ENCODE data around the gene TCEA3. TPM values are rescaled to one million over a fixed set of nuclear protein-coding genes. Genes with fewer than 3 reads are reported as not detected.

Gene TCEA3
- polyA plus RNA-seq, 1 donor (not counting 4 experiments of a cell fraction or from before 2014, with no cell fraction given): 0.38 TPM

DNA sequence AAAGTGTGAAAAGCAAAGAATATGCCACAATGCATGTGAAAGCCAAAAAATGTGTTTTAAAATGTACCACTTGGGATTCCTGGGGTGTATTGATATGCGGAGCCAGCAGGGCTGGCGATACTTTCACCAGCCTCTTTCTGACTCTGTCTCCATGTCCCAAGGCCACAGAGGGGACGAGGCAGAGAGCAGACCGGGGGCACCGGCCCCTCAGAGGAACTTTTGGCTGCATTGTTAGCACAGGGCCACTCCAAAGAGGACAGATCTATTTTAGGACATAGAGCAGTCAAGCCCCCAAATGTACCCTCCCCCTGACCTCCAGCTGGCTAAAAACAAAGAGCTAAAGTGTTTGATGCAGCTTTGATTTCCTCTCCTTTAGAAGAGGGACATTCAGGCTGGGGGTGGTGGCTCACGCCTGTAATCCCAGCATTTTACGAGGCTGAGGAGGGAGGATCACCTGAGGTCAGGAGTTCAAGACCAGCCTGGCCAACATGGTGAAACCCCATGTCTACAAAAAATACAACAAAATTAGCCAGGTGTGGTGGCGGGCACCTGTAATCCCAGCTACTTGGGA is 29.3 kb downstream of the TCEA3 start:
- H4K20me1 ChIP-seq (ENCODE audit: control insufficient read depth, extremely low read depth, insufficient read depth, low read length): no peaks in the 10 kb centered on the region
- H3K79me2 ChIP-seq (ENCODE audit: control insufficient read depth, insufficient read depth, low read length): no peaks in the 10 kb centered on the region
- H3K4me1 ChIP-seq (ENCODE audit: control insufficient read depth, extremely low read depth, insufficient read depth, low read length): peaks cover 3% of the 10 kb centered on the region
- H3K9me1 ChIP-seq (ENCODE audit: control insufficient read depth, extremely low read depth, insufficient read depth, low read length): no peaks in the 10 kb centered on the region
- no peaks in the 10 kb centered on the region for H3K9me3 ChIP-seq (ENCODE audit: control insufficient read depth, low read depth, low read length)
- no peak for DNase-seq (ENCODE audit: low read depth, low spot score)
- H3K4me2 ChIP-seq (ENCODE audit: control insufficient read depth, extremely low read depth, insufficient read depth, low read depth, low read length): no peak overlapping the region
- dilution Hi-C loops (cut with MboI; ENCODE audit: extremely low pct_ligation_motif_present, low sequenced_read_pairs): no loop called here
- TF ChIP-seq, protein P1, sequence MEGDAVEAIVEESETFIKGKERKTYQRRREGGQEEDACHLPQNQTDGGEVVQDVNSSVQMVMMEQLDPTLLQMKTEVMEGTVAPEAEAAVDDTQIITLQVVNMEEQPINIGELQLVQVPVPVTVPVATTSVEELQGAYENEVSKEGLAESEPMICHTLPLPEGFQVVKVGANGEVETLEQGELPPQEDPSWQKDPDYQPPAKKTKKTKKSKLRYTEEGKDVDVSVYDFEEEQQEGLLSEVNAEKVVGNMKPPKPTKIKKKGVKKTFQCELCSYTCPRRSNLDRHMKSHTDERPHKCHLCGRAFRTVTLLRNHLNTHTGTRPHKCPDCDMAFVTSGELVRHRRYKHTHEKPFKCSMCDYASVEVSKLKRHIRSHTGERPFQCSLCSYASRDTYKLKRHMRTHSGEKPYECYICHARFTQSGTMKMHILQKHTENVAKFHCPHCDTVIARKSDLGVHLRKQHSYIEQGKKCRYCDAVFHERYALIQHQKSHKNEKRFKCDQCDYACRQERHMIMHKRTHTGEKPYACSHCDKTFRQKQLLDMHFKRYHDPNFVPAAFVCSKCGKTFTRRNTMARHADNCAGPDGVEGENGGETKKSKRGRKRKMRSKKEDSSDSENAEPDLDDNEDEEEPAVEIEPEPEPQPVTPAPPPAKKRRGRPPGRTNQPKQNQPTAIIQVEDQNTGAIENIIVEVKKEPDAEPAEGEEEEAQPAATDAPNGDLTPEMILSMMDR (optimal IDR thresholded peaks at IDR 0.05 in 1 of 3, IDR thresholded peaks at IDR 0.05 in 1 of 3, conservative IDR thresholded peaks at IDR 0.05 in 1 of 3; ENCODE audit: extremely low read depth in 1 of 3, insufficient read depth in 2 of 3, low read length in 3 of 3): no peak
- TF ChIP-seq EZH2 (IDR thresholded peaks at IDR 0.05; ENCODE audit: low read length): no peak
- H3K9ac ChIP-seq (ENCODE audit: control insufficient read depth, extremely low read depth, insufficient read depth, low read length): no peak overlapping the region
- H3K4me3 ChIP-seq (ENCODE audit: control insufficient read depth in 2 of 3, extremely low read depth in 1 of 3, insufficient read depth in 2 of 3, low read depth in 1 of 3, low read length in 3 of 3): no peak overlapping the region
- FAIRE-seq: no peak
- no peaks in the 10 kb centered on the region for H3K27me3 ChIP-seq (ENCODE audit: control insufficient read depth, extremely low read depth, insufficient read depth, low read length)
- H3K36me3 ChIP-seq (ENCODE audit: control insufficient read depth in 2 of 2, extremely low read depth in 1 of 2, insufficient read depth in 2 of 2, low read length in 2 of 2): no peaks in the 10 kb centered on the region
- H2AFZ ChIP-seq (ENCODE audit: control insufficient read depth, low read length): no peak overlapping the region
- no peak overlapping the region for H3K27ac ChIP-seq (ENCODE audit: control insufficient read depth, insufficient read depth, low read length)

- Histone ChIP-seq H3K27ac (ENCODE audit: control insufficient read depth, insufficient read depth, low read length) (no peak overlapping the region), H4K20me1 (ENCODE audit: control insufficient read depth, extremely low read depth, insufficient read depth, low read length) (no peaks in the 10 kb centered on the region), H3K36me3 (ENCODE audit: control insufficient read depth in 2 of 2, extremely low read depth in 1 of 2, insufficient read depth in 2 of 2, low read length in 2 of 2) (no peaks in the 10 kb centered on the region), H3K9me1 (ENCODE audit: control insufficient read depth, extremely low read depth, insufficient read depth, low read length) (no peaks in the 10 kb centered on the region), H3K27me3 (ENCODE audit: control insufficient read depth, extremely low read depth, insufficient read depth, low read length) (no peaks in the 10 kb centered on the region), H3K79me2 (ENCODE audit: control insufficient read depth, insufficient read depth, low read length) (no peaks in the 10 kb centered on the region), H2AFZ (ENCODE audit: control insufficient read depth, low read length) (no peak overlapping the region), H3K4me2 (ENCODE audit: control insufficient read depth, extremely low read depth, insufficient read depth, low read depth, low read length) (no peak overlapping the region), H3K9ac (ENCODE audit: control insufficient read depth, extremely low read depth, insufficient read depth, low read length) (no peak overlapping the region), H3K4me3 (ENCODE audit: control insufficient read depth in 2 of 3, extremely low read depth in 1 of 3, insufficient read depth in 2 of 3, low read depth in 1 of 3, low read length in 3 of 3) (no peak overlapping the region), H3K4me1 (ENCODE audit: control insufficient read depth, extremely low read depth, insufficient read depth, low read length) (peaks cover 3% of the 10 kb centered on the region), H3K9me3 (ENCODE audit: control insufficient read depth, low read depth, low read length) (no peaks in the 10 kb centered on the region)
- TF ChIP-seq, protein P1 (optimal IDR thresholded peaks at IDR 0.05 in 1 of 3, IDR thresholded peaks at IDR 0.05 in 1 of 3, conservative IDR thresholded peaks at IDR 0.05 in 1 of 3; ENCODE audit: extremely low read depth in 1 of 3, insufficient read depth in 2 of 3, low read length in 3 of 3): no peak
- no peak for TF ChIP-seq EZH2 (IDR thresholded peaks at IDR 0.05; ENCODE audit: low read length)
- dilution Hi-C loops (cut with MboI; ENCODE audit: extremely low pct_ligation_motif_present, low sequenced_read_pairs): no loop called here
- FAIRE-seq (no peak), DNase-seq (ENCODE audit: low read depth, low spot score) (no peak)
These were observed 29.9 kb downstream of the TCEA3 start for GRCh38 chr1:23394684-23395083.

Measured in keratinocyte (primary cell).